ENCODE measurements around the gene DNAJC13.

Gene DNAJC13

GRCh38 chr3:132457286-132457685 is 40.0 kb downstream of the DNAJC13 start:
- H3K9me2 ChIP-seq (replicated peaks; ENCODE audit: insufficient read depth, low read length), result no peaks in the 10 kb centered on the region
- peaks cover 18% of the 10 kb centered on the region for H3K4me1 ChIP-seq (ENCODE audit: low read length)
- no peak overlapping the region for H3K4me3 ChIP-seq (ENCODE audit: low read length)
- no peaks in the 10 kb centered on the region for H4K20me1 ChIP-seq (ENCODE audit: insufficient read depth, low read length)
- H3K36me3 ChIP-seq (replicated peaks; ENCODE audit: insufficient read depth, low read length), result peaks cover 27% of the 10 kb centered on the region
- H2AFZ ChIP-seq (ENCODE audit: low read length), result no peak overlapping the region
- H3K79me2 ChIP-seq (ENCODE audit: low read length), result 0 out of 2 replicates have a peak, but pooled peaks cover under 1% of the 10 kb centered on the region
- no peak overlapping the region for H3K4me2 ChIP-seq (ENCODE audit: low read depth, low read length)
- no peak for DNase-seq
- H3K27ac ChIP-seq (ENCODE audit: low read length), result peak overlapping the region; percentile 20; the same call in 1 of the 2 replicates
- no peaks in the 10 kb centered on the region; the same call in 1 of the 2 replicates for H3F3A ChIP-seq (ENCODE audit: insufficient read depth, low read length)
- TF ChIP-seq EZH2phosphoT487 (IDR thresholded peaks at IDR 0.05; ENCODE audit: low read length), result no peak
- no peak for TF ChIP-seq CTCF (IDR thresholded peaks at IDR 0.05; ENCODE audit: low read length)
- no peak for TF ChIP-seq EZH2 (optimal IDR thresholded peaks at IDR 0.05; ENCODE audit: low read depth, low read length)
- no peaks in the 10 kb centered on the region for H3K27me3 ChIP-seq (replicated peaks; ENCODE audit: insufficient read depth, low read length)
- no peak overlapping the region for H3K9ac ChIP-seq (ENCODE audit: low read length)
- no peaks in the 10 kb centered on the region for H3K9me3 ChIP-seq (replicated peaks; ENCODE audit: insufficient read depth, low read length)

- Histone ChIP-seq H3K9me3 (replicated peaks; ENCODE audit: insufficient read depth, low read length) (no peaks in the 10 kb centered on the region), H3K9ac (ENCODE audit: low read length) (no peak overlapping the region), H3K36me3 (replicated peaks; ENCODE audit: insufficient read depth, low read length) (peaks cover 28% of the 10 kb centered on the region), H3K9me2 (replicated peaks; ENCODE audit: insufficient read depth, low read length) (no peaks in the 10 kb centered on the region), H3K79me2 (ENCODE audit: low read length) (no peaks in the 10 kb centered on the region), H4K20me1 (ENCODE audit: insufficient read depth, low read length) (no peaks in the 10 kb centered on the region), H3K27me3 (replicated peaks; ENCODE audit: insufficient read depth, low read length) (no peaks in the 10 kb centered on the region), H3K4me2 (ENCODE audit: low read depth, low read length) (no peak overlapping the region), H3F3A (ENCODE audit: insufficient read depth, low read length) (no peaks in the 10 kb centered on the region; the same call in 1 of the 2 replicates), H3K4me1 (ENCODE audit: low read length) (peaks cover 25% of the 10 kb centered on the region), H3K4me3 (ENCODE audit: low read length) (no peak overlapping the region), H3K27ac (ENCODE audit: low read length) (no peak overlapping the region), H2AFZ (ENCODE audit: low read length) (no peak overlapping the region)
- DNase-seq, result no peak
- TF ChIP-seq EZH2phosphoT487 (IDR thresholded peaks at IDR 0.05; ENCODE audit: low read length) (no peak), CTCF (IDR thresholded peaks at IDR 0.05; ENCODE audit: low read length) (no peak), EZH2 (optimal IDR thresholded peaks at IDR 0.05; ENCODE audit: low read depth, low read length) (no peak)
Measured at GRCh38 chr3:132459551-132459950, 42.2 kb downstream of the DNAJC13 start.

GRCh38 chr3:132461544-132461943 is 44.2 kb downstream of the DNAJC13 start:
- TF ChIP-seq EZH2phosphoT487 (IDR thresholded peaks at IDR 0.05; ENCODE audit: low read length) (no peak), EZH2 (optimal IDR thresholded peaks at IDR 0.05; ENCODE audit: low read depth, low read length) (no peak), CTCF (IDR thresholded peaks at IDR 0.05; ENCODE audit: low read length) (no peak)
- Histone ChIP-seq H3K36me3 (replicated peaks; ENCODE audit: insufficient read depth, low read length) (peaks cover 15% of the 10 kb centered on the region; the same call in 1 of the 2 replicates), H3K4me2 (ENCODE audit: low read depth, low read length) (no peak overlapping the region), H3K79me2 (ENCODE audit: low read length) (no peaks in the 10 kb centered on the region), H3K9ac (ENCODE audit: low read length) (no peak overlapping the region), H3F3A (ENCODE audit: insufficient read depth, low read length) (no peaks in the 10 kb centered on the region; the same call in 1 of the 2 replicates), H4K20me1 (ENCODE audit: insufficient read depth, low read length) (no peaks in the 10 kb centered on the region), H3K27me3 (replicated peaks; ENCODE audit: insufficient read depth, low read length) (no peaks in the 10 kb centered on the region), H3K4me1 (ENCODE audit: low read length) (peaks cover 18% of the 10 kb centered on the region), H3K4me3 (ENCODE audit: low read length) (no peak overlapping the region), H3K9me3 (replicated peaks; ENCODE audit: insufficient read depth, low read length) (no peaks in the 10 kb centered on the region), H3K27ac (ENCODE audit: low read length) (no peak overlapping the region), H2AFZ (ENCODE audit: low read length) (no peak overlapping the region), H3K9me2 (replicated peaks; ENCODE audit: insufficient read depth, low read length) (no peaks in the 10 kb centered on the region)
- no peak for DNase-seq
